ENCODE measurements around the gene MACO1. TPM values are rescaled to one million over a fixed set of nuclear protein-coding genes. Genes with fewer than 3 reads are reported as not detected.

Gene MACO1
- total RNA-seq, 6 experiments from 2014 or later, result 13.7 to 15.1 (median 14.4) TPM

DNA sequence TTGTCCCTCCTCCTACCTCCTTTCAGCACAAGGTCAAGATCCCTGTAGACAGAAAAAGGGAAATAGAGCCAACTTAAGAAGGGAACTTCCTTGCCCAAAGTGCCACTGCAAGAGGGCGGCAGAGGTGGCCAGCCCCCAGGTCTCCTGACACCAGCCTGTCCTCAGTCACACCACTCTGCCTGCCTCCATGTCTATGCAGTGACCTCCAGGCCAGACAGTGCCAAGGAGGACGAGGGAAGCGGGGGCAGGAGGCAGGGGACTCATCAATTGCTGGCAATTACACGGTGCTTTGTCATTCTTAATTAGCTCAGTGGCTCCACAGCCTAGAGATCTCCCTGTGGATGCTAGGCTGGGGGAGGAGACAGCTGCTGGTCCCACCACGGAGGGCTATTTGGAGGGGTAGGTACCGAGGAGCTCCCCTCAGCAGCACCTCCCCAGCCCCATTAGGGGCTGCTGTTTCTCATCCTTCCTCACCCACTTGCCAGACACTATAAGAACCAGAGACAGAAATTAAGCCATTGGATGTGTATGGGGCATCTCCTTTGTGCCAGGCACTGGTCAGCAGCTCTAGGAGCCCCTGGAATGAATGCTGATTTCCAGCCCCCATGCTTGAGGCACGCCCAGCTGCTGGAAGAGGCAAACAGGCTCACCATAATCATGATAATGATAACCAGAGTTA, 106.6 kb downstream of the MACO1 start:
- TF ChIP-seq, protein P1, sequence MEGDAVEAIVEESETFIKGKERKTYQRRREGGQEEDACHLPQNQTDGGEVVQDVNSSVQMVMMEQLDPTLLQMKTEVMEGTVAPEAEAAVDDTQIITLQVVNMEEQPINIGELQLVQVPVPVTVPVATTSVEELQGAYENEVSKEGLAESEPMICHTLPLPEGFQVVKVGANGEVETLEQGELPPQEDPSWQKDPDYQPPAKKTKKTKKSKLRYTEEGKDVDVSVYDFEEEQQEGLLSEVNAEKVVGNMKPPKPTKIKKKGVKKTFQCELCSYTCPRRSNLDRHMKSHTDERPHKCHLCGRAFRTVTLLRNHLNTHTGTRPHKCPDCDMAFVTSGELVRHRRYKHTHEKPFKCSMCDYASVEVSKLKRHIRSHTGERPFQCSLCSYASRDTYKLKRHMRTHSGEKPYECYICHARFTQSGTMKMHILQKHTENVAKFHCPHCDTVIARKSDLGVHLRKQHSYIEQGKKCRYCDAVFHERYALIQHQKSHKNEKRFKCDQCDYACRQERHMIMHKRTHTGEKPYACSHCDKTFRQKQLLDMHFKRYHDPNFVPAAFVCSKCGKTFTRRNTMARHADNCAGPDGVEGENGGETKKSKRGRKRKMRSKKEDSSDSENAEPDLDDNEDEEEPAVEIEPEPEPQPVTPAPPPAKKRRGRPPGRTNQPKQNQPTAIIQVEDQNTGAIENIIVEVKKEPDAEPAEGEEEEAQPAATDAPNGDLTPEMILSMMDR (IDR thresholded peaks at IDR 0.05), result no peak
- H3K4me3 Mint-ChIP-seq, result no peak overlapping the region

DNA sequence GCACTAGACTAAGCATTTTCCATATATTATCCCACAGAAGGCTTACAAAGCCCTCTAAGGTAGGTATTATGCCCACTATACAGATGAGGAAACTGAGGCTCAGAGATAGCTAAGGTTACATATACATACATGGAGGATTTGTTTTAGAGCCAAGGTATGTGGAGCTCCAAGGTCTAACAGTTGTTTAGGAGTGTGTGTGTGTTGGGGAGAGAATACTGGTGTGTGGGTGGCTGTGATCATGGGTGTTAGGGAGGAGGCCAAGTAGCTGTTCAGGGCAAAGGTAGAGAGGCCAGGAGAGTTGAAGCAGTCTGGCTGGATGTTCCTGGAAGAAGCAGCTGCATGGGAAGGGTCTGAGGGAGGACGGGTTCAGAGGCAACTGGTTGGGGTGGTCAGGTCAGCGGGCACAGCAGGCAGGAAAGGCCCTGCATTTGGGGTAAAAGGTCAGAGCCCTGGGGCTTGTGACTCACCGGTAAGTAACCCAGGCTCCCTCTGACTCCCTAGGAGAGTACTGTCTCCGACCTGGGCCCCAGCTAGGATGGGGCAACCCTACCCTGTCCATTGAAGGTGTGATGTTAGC, 107.6 kb downstream of the MACO1 start:
- DNase-seq, result no peak
- Mint-ChIP-seq H3K27me3 (ENCODE audit: insufficient read depth) (peaks cover 19% of the 10 kb centered on the region), H3K4me1 (ENCODE audit: low read depth) (no peaks in the 10 kb centered on the region; the same call in 1 of the 2 replicates), H3K27ac (no peak overlapping the region), H3K9me3 (no peaks in the 10 kb centered on the region), H3K4me3 (no peak overlapping the region), H3K36me3 (ENCODE audit: low read depth) (no peaks in the 10 kb centered on the region)
- TF ChIP-seq, protein P1 (IDR thresholded peaks at IDR 0.05), result no peak

More for the DNA sequence above, 106.6 kb downstream of the MACO1 start:
- Mint-ChIP-seq H3K27me3 (ENCODE audit: insufficient read depth) (peaks cover 19% of the 10 kb centered on the region), H3K9me3 (no peaks in the 10 kb centered on the region), H3K27ac (no peak overlapping the region), H3K36me3 (ENCODE audit: low read depth) (no peaks in the 10 kb centered on the region), H3K4me1 (ENCODE audit: low read depth) (peaks cover 5% of the 10 kb centered on the region; the same call in 1 of the 2 replicates)
- no peak for DNase-seq

DNA sequence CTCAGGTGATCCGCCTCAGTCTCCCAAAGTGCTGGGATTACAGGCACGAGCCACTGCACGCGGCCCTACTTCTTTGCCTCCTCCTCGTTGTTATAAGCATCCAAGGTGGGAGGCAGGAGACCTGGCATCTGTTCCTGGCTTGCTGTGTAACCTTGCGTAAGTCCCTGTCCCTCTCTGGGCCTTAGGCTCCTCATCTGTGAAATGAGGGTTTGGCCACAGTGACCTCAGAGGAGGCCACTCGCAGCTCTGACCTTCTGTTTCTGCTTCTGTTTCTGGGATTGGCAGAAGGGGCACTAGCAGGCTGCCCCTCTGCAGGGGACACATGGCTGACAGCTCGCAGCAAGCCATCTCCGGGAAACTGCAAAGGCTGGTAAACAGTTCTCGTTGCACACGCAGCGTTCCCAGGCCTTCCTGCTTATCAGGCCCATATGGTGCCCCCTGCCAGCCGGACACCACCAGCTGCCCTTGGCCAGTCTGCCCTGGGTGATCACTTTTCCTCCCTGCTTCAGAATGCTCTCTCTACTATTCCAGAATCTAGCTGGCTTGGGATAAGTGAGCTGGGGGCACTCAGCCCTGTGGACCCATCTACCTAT, 110.1 kb downstream of the MACO1 start:
- TF ChIP-seq, protein P1 (IDR thresholded peaks at IDR 0.05), result no peak
- H3K27ac Mint-ChIP-seq, result no peak overlapping the region
- no peak overlapping the region for H3K4me3 Mint-ChIP-seq
- H3K36me3 Mint-ChIP-seq (ENCODE audit: low read depth), result no peaks in the 10 kb centered on the region
- H3K4me1 Mint-ChIP-seq (ENCODE audit: low read depth), result peaks cover 7% of the 10 kb centered on the region
- no peaks in the 10 kb centered on the region for H3K9me3 Mint-ChIP-seq
- no peak for DNase-seq
- H3K27me3 Mint-ChIP-seq (ENCODE audit: insufficient read depth), result peaks cover 15% of the 10 kb centered on the region

DNA sequence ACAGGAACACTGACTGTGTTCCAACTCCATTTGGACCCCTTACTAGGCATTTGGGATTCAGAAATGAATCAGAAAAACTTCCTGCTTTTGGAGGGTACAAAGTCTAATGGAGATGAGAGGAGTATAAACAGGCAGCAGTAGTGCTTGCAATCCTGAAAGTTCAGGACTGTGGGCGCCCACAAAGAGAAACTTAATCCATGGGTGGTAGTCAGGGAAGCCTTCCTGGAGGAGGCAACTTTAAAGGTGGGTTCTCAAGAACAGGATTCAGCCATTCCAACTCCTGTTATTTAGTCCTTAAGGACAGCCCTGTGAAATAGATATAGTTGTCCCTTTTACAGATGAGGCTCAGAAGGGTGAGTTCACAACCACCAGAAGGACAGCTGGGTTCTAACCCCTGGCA, 110.7 kb downstream of the MACO1 start:
- no peak overlapping the region for H3K27ac Mint-ChIP-seq
- H3K4me3 Mint-ChIP-seq, result no peak overlapping the region
- no peaks in the 10 kb centered on the region for H3K36me3 Mint-ChIP-seq (ENCODE audit: low read depth)
- no peaks in the 10 kb centered on the region for H3K9me3 Mint-ChIP-seq
- peaks cover 7% of the 10 kb centered on the region for H3K4me1 Mint-ChIP-seq (ENCODE audit: low read depth)
- no peak for DNase-seq
- peaks cover 11% of the 10 kb centered on the region for H3K27me3 Mint-ChIP-seq (ENCODE audit: insufficient read depth)
- TF ChIP-seq, protein P1 (IDR thresholded peaks at IDR 0.05), result no peak

DNA sequence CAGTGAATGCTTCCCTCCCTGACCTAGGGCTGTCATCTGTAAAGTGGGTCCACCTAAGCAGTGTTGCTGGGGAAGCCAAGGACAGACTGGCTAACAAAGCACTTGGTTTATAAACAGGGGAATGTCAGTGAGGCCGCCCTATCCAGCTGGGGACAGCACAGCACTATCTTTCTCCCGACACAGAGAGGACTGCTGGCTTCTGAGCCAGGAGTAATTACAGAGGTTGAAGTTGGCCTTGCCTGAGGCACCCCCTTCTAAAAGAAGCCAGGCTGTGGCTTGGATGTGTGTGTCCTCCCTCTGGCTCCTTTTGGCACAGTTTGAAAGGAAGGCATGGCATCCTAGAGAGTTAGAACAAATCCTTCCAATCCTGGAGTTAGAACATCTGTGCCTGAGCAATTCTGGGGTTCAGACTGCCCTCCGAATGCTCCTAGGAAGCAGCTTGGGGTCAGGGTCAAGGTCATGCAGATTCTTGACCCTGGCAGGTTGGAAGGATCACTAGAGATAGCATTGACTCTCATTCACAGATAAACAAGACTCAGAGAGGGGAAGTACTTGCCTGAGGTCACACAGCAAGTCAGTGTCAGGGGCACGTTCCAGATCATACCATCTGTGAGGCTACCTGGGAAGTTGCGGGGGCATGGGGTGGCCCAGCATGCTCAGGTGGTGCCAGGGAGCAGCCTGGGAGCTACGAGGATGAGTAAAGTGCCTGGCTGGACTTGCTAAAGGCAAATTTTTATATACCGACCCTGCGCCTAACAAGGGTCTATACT, 111.4 kb downstream of the MACO1 start:
- Mint-ChIP-seq H3K36me3 (ENCODE audit: low read depth) (no peaks in the 10 kb centered on the region), H3K9me3 (no peaks in the 10 kb centered on the region), H3K27ac (no peak overlapping the region), H3K4me3 (peak overlapping the region; percentile 15; the same call in 1 of the 2 replicates), H3K4me1 (ENCODE audit: low read depth) (peaks cover 7% of the 10 kb centered on the region), H3K27me3 (ENCODE audit: insufficient read depth) (peaks cover 6% of the 10 kb centered on the region)
- DNase-seq, result no peak
- TF ChIP-seq, protein P1 (IDR thresholded peaks at IDR 0.05), result no peak
